GM19463 (cell line): ENCODE data around the gene PLAAT2.
"Not testable (repeated sequence)": the region's sequence is repeated elsewhere in the genome, so short reads cannot be mapped to it uniquely, and the experiment has no call there.

Experiments used
- ATAC-seq: cut with Tn5 transposase; IDR thresholded peaks from one replicate; pipeline ENCODE4 v1.9.1; 2021; ENCODE audit warnings: mild to moderate bottlenecking, moderate library complexity; ENCODE audit not compliant: unreplicated experiment

The PLAAT2 gene

GRCh38 chr11:63581224-63581623, 18.0 kb upstream of the PLAAT2 start:
- not testable (repeated sequence) for ATAC-seq

- ATAC-seq: not testable (repeated sequence)
Observed at GRCh38 chr11:63578882-63579281, 15.7 kb upstream of the PLAAT2 start.

DNA sequence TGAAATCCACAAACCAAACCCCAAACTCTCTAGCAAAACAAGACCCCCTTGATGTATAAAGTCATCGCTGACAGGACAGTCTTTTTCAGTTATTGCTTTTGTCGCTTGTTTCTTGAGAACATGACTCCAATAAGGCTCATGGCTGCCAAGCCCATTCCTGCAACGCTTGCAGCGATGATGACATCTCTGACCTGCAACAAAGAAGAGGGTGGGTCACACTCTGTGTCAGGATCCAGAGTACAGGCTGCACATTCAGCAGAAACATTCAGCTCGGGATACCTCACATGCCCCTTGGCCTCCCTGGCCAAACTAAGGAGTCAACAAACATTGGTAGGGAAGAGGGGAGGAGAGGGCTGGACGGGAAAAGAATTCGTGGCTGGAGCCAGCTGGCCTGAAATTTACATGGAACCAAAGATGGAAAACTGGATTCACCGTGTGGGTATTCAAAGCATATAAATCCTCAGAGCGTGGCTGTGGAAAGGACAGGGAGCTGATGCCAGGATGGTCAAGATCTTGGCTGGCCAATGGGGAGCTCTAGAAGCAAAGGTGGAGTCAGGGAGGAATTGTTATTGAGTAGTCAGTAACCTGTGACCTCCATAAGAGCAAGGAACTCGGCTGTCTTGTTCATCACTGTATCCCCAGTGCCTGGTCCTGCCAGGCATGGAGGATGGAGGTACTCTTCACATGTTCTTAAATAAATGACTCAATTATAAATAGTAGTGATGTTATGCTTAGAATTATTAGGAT, 11.8 kb upstream of the PLAAT2 start:
- ATAC-seq: no peak

DNA sequence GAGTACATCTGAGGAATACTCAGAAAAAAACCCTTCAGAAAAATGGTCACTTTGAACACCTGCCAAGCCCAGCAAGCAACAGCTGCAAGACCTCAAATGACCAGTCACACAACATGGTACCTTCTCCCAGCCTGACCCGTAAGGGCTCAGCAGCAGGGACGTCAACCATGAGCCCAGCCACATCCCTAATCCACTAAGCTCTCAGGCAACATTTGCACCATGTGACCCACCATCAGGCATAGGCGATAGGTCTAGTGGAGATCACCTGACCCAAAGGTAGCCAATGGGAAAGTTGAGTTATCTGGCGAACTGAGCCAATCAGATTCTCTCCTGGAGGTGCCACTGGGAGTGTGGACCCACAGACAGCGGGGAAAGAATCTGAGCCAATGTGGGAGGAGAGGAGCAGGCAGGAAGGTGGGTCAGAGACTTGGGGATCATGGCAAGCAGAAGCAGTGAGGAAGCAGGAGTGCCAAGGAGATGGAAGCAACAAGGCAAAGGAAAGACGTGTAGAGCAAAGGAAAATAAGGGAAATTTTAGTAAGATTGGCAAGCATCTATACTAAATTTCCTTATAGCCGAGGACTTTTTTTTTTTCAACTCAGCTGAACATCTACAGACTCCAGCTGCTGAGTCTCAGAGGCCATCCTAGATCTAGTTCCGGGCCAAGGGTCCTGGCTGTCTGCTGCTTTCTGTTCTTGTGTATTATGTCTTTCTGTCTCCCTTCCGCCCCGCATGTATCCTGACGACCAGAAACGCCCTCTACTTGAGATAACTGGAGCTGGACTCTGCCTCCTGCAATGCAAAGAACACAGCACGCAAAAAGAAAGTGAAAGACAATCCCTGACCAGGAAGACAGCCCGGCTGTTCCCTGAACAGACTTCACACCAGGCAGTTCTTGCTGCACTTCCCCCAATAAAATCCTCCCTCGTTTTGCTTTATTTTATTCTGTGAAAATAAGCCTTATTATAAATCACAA, 11.0 kb upstream of the PLAAT2 start:
- ATAC-seq: peak; percentile 61

- ATAC-seq: peak; percentile 51
Observed at GRCh38 chr11:63572026-63572688, 9.0 kb upstream of the PLAAT2 start.

- ATAC-seq: no peak
Observed at GRCh38 chr11:63569570-63569969, 6.4 kb upstream of the PLAAT2 start.

GRCh38 chr11:63567044-63567840, 4.1 kb upstream of the PLAAT2 start:
- peak; percentile 62 for ATAC-seq

DNA sequence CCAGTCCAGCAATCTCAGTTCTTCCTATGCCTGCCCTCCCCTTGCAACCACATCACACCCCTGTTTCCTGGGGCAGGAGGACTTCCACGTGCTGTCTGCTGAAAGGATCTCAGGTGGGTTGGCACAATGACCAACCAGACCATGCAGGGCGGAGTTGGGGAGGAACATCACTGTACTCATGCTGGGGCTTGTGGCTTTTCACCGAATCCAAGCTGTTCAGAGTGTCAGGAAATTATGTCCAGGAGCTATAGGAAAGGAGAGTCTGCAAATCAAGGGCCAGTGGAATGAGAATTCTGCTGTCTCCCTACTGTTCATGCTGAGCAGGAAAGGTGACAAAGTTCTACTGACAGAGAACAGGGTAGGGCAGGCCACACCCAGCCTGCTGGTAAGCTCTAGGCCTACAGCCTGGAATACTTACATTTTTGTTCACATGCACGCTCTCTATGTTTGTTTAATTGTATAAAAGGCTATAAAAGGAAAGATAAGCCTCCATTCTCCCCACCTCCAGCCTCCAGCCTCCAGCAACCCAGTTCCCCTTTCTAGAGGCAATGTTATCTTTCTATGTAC, 1.7 kb upstream of the PLAAT2 start:
- ATAC-seq: no peak

DNA sequence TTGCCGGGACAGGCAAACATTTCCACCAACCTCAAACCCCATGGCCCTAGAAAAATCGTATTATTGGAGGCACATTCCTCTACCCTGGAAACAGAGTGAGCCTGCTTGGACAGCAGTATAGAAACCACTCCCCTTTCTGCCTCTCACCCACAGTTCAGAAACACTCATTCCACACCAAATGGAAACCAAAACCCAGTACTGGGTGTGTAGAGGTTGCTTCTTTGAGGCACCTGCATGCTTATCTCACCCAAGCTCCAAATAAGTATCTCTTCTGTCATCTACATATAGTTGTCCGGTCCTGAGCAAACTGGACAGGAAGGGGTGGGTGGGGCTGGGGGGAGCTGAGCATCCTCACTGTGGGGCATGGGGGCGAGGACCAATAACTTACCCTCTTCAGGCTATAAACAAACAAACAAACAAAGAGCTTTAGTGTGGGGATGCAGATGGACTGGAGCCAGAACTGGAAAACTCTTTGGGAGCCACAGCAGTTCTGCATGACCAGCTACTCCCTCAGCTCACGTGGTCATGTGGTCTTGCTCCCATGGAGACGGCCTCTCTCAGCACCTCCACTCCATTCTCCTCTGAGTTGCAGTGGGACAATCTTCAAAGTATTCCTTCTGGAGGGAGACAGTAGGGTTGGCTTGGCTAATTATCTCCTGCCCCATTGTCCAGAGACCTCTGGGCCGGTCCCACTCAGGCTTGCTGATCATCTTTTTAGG, 1.0 kb upstream of the PLAAT2 start:
- ATAC-seq: peak; percentile 66

GRCh38 chr11:63560506-63561180, 2.5 kb downstream of the PLAAT2 start:
- no peak for ATAC-seq

DNA sequence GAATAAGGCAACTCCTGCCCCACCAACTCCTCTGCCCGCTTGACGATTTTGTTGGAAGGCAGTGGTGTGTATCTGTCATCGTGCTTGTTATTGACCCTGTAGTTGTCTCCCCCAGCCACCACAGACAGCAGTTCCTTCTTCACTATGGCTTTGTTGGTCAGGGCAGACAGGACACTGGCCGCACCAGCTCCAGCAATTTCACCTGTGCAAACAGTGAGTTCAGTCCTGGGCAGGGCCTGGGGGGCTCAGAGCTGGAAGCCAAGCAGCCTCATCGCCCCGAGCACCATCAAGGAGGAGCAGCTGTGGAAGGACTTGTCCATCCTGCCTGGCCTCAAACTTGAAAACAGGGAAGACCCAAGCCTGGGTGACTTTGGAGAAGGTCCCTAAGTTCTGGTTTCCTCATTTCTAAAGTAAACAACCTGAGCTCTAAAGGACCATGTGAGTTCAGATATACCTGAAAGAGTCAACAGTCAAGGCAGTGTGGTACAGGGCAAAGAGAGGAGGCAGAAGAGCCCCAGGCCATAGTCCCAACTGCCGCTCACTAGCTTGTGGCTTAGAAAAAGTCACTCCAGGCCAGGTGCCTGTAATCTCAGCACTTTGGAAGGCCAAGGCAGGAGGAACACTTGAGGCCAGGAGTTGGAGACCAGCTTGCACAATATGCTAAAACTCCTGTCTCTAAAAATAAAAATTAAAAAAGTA, 4.6 kb downstream of the PLAAT2 start:
- no peak for ATAC-seq

DNA sequence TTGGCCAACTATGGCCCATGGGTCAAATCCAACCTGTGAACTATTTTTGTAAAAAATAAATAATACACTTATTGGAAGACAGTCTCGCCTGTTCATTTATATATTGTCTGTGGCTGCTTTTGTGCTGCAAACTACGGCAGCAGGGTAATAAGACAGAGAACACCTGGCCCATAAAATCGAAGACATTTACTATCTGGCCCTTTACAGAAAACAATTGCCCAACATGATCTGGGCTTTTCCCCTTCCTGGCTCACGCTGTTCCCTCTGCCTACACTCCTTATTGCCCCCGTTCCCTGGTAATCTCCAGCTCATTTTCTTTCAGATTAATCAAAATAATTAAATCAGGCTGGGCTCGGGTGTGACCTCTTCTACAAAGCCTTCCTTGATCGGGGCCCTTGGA, 5.6 kb downstream of the PLAAT2 start:
- no peak for ATAC-seq

DNA sequence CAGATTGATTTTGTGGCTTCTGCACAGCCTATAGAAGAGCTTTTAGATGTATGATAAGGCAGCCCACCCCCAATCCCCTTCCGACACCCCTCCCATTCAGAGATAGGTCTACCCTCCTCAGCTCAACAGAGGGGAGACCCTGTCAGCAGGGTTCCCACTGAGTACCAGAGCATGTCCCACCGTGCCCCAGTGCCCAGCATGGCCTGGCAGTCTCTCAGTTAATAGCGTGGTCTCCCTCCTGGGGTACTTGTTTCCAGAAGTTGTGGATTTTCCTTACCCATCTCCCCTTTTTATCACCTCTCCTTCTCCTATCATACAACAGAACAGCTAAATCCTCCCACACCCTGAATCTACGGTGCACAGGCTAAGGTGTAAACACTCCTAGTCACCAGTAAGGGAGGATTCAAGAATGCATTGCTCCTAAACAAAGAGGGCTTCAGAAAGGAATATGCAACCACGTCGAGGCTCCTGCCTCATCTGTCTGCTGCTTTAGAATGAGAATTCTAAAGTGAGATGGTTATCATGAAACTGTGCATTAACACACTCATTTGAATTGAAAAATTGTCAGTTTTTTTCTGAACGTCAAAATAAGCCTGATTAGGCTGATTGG, 6.7 kb downstream of the PLAAT2 start:
- ATAC-seq: no peak

GRCh38 chr11:63554877-63555223, 8.3 kb downstream of the PLAAT2 start:
- ATAC-seq: no peak

GRCh38 chr11:63553759-63554158, 9.4 kb downstream of the PLAAT2 start:
- ATAC-seq: peak; percentile 66

- no peak for ATAC-seq
Observed at GRCh38 chr11:63552921-63553320, 10.3 kb downstream of the PLAAT2 start.

GRCh38 chr11:63551889-63552266, 11.3 kb downstream of the PLAAT2 start:
- ATAC-seq: no peak
